ENCODE results near the gene LCN15.
A peak's percentile ranks its signal among the peaks of the same experiment; 100 is the strongest.
"Not testable (repeated sequence)": the region's sequence is repeated elsewhere in the genome, so short reads cannot be mapped to it uniquely, and the experiment has no call there.

DNA sequence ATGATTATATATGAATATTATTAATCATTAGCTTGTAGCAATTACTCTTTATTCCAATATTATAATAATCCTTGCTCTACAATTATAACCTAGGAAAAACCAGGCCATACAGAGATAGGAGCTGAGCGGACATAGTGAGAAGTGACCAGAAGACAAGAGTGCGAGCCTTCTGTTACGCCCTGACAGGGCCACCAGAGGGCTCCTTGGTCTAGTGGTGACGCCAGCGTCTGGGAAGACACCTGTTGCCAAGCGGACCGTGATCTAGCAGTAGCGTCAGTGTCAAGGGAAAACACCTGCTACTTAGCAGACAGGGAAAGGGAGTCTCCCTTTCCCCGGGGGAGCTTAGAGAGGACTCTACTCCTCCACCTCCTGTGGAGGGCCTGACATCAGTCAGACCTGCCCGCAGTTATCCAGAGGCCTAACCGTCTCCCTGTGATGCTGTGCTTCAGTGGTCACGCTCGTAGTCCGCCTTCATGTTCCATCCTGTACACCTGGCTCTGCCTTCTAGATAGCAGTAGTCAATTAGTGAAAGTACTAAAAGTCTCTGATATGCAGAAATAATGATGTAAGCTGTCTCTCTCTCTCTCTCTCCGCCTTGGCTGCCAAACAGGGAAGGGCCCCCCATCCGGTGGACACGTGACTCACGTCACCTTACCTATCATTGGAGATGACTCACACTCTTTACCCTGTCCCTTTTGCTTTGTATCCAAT lies 2.2 kb upstream of the LCN15 start:
- not testable (repeated sequence) for TF ChIP-seq GABPA (IDR thresholded peaks at IDR 0.05 in 1 of 2, conservative IDR thresholded peaks at IDR 0.05 in 1 of 2); CTCF (IDR thresholded peaks at IDR 0.05; ENCODE audit: low read depth, low read length, missing input control); EGR1 (IDR thresholded peaks at IDR 0.05; ENCODE audit: low read depth in 2 of 2); REST (IDR thresholded peaks at IDR 0.05); MAX (IDR thresholded peaks at IDR 0.05)
- peak in 1 of 2 donors; percentile 52 for TF ChIP-seq RAD21 (IDR thresholded peaks at IDR 0.05)

Data from liver (tissue), 3 donors.